ENCODE measurements around the gene DAPP1.

- TF ChIP-seq CTCF (IDR thresholded peaks at IDR 0.05) (no peak), JUNB (IDR thresholded peaks at IDR 0.05) (no peak), POLR2A (IDR thresholded peaks at IDR 0.05; ENCODE audit: low read length) (no peak), EP300 (IDR thresholded peaks at IDR 0.05) (no peak), RARB (CRISPR knock-in tag; IDR thresholded peaks at IDR 0.05) (no peak), JUN (IDR thresholded peaks at IDR 0.05) (no peak), HDAC2 (IDR thresholded peaks at IDR 0.05) (no peak), EHMT2 (IDR thresholded peaks at IDR 0.05; ENCODE audit: low read depth) (no peak), NPAS2 (CRISPR knock-in tag; IDR thresholded peaks at IDR 0.05; ENCODE audit: borderline replicate concordance) (no peak), HOXA7 (CRISPR knock-in tag; IDR thresholded peaks at IDR 0.05) (no peak)
These were observed 16.1 kb downstream of the DAPP1 start for GRCh38 chr4:99832758-99833157.

All from A549 (cell line).